Measurements from ENCODE around the gene SDCBP2.

DNA sequence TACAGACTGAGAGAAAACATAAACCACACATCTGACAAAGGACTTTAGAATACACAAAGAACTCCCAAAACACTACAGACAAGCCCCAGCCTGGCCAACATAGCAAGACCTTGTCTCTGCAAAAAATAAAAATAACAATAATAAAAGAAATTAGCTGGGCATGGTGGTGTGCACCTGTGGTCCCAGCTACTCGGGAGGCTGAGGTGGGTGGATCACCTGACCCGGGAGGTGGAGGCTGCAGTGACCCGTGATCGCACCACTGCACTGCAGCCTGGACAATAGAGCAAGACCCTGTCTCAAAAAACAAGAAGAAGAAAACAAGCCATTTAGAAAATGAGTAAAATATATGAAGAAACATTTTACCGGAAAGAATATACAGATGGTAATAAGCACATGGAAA lies 13.1 kb downstream of the SDCBP2 start:
- TF ChIP-seq POLR2A (IDR thresholded peaks at IDR 0.05) = no peak
- no peak for TF ChIP-seq EP300 (IDR thresholded peaks at IDR 0.05; ENCODE audit: low read depth)
- TF ChIP-seq CTCF (IDR thresholded peaks at IDR 0.05) = no peak
